ENCODE measurements around the gene SP7. TPM values are rescaled to one million over a fixed set of nuclear protein-coding genes. Genes with fewer than 3 reads are reported as not detected.

The SP7 gene
- total and polyA plus RNA-seq, 9 of the 15 experiments (the other 6 are each of a cell fraction or from before 2014, with no cell fraction given) = 0.04 TPM; not detected in 8

DNA sequence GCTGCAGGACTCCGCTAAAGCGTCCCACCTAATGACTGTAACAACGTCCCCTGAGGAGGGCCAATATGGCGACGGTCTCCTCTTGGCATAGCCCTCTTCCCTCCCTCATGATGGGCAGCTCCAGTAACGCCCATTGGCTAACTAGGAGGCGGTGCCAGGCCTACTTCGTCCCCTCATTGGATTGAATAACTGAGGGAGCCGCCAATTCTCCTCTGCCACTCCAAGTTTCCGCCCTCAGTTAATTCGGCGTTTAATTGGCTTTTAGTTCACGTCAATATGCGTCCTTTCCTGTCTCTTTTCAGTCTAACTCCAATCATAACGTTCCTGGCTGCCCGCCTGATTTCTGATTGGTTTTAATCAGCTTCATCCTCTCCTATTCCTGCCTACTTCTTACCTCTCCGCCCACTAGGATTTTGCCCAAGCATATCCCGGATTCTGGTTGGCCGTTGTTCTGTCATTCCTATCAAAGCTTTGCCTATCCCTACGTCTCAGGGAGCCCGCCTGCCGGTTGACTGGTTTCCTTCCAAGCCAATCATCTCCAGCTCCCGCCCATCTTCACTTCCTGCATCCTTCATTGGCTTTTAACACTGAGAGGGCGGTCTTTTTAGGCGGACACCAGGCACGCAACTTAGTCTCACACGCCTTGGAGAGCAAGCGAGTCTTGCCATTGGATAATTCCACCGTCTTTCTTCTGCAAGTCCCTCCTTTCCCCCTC lies 43.4 kb upstream of the SP7 start (continued):
- TF ChIP-seq ZNF12 (CRISPR knock-in tag; IDR thresholded peaks at IDR 0.05) (no peak), MEIS2 (IDR thresholded peaks at IDR 0.05; ENCODE audit: partially characterized antibody) (peak; percentile 69), JUND (IDR thresholded peaks at IDR 0.05; ENCODE audit: borderline replicate concordance, low read depth, low read length) (peak; percentile 34; the same call in 1 of the 2 replicates), JUND (tag; IDR thresholded peaks at IDR 0.05; ENCODE audit: borderline replicate concordance, low read depth, low read length) (peak; percentile 50; the same call in 1 of the 3 replicates), MYNN (IDR thresholded peaks at IDR 0.05) (0 out of 2 replicates have a peak, but pooled peaks have one; percentile 43), MYNN (CRISPR knock-in tag; IDR thresholded peaks at IDR 0.05) (no peak), TBP (optimal IDR thresholded peaks at IDR 0.05; ENCODE audit: low read depth, low read length) (peak; percentile 89), SP1 (CRISPR knock-in tag; IDR thresholded peaks at IDR 0.05) (peak; percentile 99), LEF1 (IDR thresholded peaks at IDR 0.05) (0 out of 2 replicates have a peak, but pooled peaks have one; percentile 53), RB1 (IDR thresholded peaks at IDR 0.05; ENCODE audit: low read depth) (peak; percentile 11; the same call in 1 of the 2 replicates), RCOR1 (IDR thresholded peaks at IDR 0.05; ENCODE audit: borderline replicate concordance in 1 of 2, low read depth in 2 of 2, low read length in 2 of 2) (0 out of 4 replicates have a peak, but pooled peaks of 1 of the 2 experiments have one; percentile 31), MTA2 (IDR thresholded peaks at IDR 0.05; ENCODE audit: low read depth) (no peak), POLR2AphosphoS5 (IDR thresholded peaks at IDR 0.05; ENCODE audit: control insufficient read depth, insufficient read depth, low read depth, low read length) (peak; percentile 82), SRF (CRISPR knock-in tag; IDR thresholded peaks at IDR 0.05) (peak in 1 of 2 experiments; percentile 12; a peak in 1 of 4 replicates), HDAC6 (IDR thresholded peaks at IDR 0.05; ENCODE audit: low read depth, low read length) (no peak)
- TF ChIP-seq, protein P1, sequence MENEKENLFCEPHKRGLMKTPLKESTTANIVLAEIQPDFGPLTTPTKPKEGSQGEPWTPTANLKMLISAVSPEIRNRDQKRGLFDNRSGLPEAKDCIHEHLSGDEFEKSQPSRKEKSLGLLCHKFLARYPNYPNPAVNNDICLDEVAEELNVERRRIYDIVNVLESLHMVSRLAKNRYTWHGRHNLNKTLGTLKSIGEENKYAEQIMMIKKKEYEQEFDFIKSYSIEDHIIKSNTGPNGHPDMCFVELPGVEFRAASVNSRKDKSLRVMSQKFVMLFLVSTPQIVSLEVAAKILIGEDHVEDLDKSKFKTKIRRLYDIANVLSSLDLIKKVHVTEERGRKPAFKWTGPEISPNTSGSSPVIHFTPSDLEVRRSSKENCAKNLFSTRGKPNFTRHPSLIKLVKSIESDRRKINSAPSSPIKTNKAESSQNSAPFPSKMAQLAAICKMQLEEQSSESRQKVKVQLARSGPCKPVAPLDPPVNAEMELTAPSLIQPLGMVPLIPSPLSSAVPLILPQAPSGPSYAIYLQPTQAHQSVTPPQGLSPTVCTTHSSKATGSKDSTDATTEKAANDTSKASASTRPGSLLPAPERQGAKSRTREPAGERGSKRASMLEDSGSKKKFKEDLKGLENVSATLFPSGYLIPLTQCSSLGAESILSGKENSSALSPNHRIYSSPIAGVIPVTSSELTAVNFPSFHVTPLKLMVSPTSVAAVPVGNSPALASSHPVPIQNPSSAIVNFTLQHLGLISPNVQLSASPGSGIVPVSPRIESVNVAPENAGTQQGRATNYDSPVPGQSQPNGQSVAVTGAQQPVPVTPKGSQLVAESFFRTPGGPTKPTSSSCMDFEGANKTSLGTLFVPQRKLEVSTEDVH (IDR thresholded peaks at IDR 0.05; ENCODE audit: low read depth, partially characterized antibody) = peak; percentile 77
- TF ChIP-seq, protein P2, sequence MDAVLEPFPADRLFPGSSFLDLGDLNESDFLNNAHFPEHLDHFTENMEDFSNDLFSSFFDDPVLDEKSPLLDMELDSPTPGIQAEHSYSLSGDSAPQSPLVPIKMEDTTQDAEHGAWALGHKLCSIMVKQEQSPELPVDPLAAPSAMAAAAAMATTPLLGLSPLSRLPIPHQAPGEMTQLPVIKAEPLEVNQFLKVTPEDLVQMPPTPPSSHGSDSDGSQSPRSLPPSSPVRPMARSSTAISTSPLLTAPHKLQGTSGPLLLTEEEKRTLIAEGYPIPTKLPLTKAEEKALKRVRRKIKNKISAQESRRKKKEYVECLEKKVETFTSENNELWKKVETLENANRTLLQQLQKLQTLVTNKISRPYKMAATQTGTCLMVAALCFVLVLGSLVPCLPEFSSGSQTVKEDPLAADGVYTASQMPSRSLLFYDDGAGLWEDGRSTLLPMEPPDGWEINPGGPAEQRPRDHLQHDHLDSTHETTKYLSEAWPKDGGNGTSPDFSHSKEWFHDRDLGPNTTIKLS (IDR thresholded peaks at IDR 0.05; ENCODE audit: borderline replicate concordance, low read depth) = peak; percentile 80
- TF ChIP-seq, protein P3, sequence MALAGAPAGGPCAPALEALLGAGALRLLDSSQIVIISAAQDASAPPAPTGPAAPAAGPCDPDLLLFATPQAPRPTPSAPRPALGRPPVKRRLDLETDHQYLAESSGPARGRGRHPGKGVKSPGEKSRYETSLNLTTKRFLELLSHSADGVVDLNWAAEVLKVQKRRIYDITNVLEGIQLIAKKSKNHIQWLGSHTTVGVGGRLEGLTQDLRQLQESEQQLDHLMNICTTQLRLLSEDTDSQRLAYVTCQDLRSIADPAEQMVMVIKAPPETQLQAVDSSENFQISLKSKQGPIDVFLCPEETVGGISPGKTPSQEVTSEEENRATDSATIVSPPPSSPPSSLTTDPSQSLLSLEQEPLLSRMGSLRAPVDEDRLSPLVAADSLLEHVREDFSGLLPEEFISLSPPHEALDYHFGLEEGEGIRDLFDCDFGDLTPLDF (CRISPR knock-in tag; IDR thresholded peaks at IDR 0.05) = peak; percentile 67; the same call in 1 of the 2 replicates
- TF ChIP-seq, protein P4, sequence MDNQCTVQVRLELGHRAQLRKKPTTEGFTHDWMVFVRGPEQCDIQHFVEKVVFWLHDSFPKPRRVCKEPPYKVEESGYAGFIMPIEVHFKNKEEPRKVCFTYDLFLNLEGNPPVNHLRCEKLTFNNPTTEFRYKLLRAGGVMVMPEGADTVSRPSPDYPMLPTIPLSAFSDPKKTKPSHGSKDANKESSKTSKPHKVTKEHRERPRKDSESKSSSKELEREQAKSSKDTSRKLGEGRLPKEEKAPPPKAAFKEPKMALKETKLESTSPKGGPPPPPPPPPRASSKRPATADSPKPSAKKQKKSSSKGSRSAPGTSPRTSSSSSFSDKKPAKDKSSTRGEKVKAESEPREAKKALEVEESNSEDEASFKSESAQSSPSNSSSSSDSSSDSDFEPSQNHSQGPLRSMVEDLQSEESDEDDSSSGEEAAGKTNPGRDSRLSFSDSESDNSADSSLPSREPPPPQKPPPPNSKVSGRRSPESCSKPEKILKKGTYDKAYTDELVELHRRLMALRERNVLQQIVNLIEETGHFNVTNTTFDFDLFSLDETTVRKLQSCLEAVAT (IDR thresholded peaks at IDR 0.05) = peak in 1 of 2 experiments; percentile 100; a peak in 2 of 4 replicates
- TF ChIP-seq, protein P5, sequence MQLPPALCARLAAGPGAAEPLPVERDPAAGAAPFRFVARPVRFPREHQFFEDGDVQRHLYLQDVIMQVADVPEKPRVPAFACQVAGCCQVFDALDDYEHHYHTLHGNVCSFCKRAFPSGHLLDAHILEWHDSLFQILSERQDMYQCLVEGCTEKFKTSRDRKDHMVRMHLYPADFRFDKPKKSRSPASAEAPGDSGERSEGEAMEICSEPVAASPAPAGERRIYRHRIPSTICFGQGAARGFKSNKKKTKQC (CRISPR knock-in tag; IDR thresholded peaks at IDR 0.05) = peak; percentile 80; the same call in 1 of the 2 replicates

All from K562 (cell line).